Glomerular visceral epithelial cell (primary cell): ENCODE data around the gene ATXN1.
A peak's percentile ranks its signal among the peaks of the same experiment; 100 is the strongest.

Experiments used
- DNase-seq: peaks from one replicate; pipeline ENCODE4 v3.0.0-alpha.2; 2016; ENCODE audit errors: extremely low spot score

ATXN1 gene

GRCh38 chr6:16313732-16314131 lies 447.5 kb downstream of the ATXN1 start:
- no peak for DNase-seq

GRCh38 chr6:16311763-16312162 lies 449.5 kb downstream of the ATXN1 start:
- DNase-seq = no peak

GRCh38 chr6:16306334-16306733 lies 454.9 kb downstream of the ATXN1 start:
- no peak for DNase-seq

GRCh38 chr6:16305788-16306187 lies 455.5 kb downstream of the ATXN1 start:
- DNase-seq = no peak

GRCh38 chr6:16305246-16305725 lies 456.0 kb downstream of the ATXN1 start:
- DNase-seq = no peak

GRCh38 chr6:16302721-16303552 lies 458.3 kb downstream of the ATXN1 start:
- no peak for DNase-seq

GRCh38 chr6:16301511-16301910 lies 459.7 kb downstream of the ATXN1 start:
- DNase-seq = no peak

- no peak for DNase-seq
Measured at GRCh38 chr6:16299861-16300260, 461.4 kb downstream of the ATXN1 start.

- DNase-seq = no peak
Measured at GRCh38 chr6:16296061-16296670, 465.1 kb downstream of the ATXN1 start.

- DNase-seq = no peak
Measured at GRCh38 chr6:16295471-16295870, 465.8 kb downstream of the ATXN1 start.

- no peak for DNase-seq
Measured at GRCh38 chr6:16295060-16295459, 466.2 kb downstream of the ATXN1 start.

GRCh38 chr6:16294371-16294770 lies 466.9 kb downstream of the ATXN1 start:
- DNase-seq = no peak

GRCh38 chr6:16292942-16293341 lies 468.3 kb downstream of the ATXN1 start:
- DNase-seq = no peak

- DNase-seq = no peak
Measured at GRCh38 chr6:16292432-16292831, 468.8 kb downstream of the ATXN1 start.

GRCh38 chr6:16291739-16292138 lies 469.5 kb downstream of the ATXN1 start:
- no peak for DNase-seq

GRCh38 chr6:16288163-16288562 lies 473.1 kb downstream of the ATXN1 start:
- no peak for DNase-seq

- peak; percentile 41 for DNase-seq
Measured at GRCh38 chr6:16286151-16286522, 475.1 kb downstream of the ATXN1 start.

- no peak for DNase-seq
Measured at GRCh38 chr6:16285467-16286150, 475.7 kb downstream of the ATXN1 start.

GRCh38 chr6:16284472-16284871 lies 476.8 kb downstream of the ATXN1 start:
- no peak for DNase-seq

- DNase-seq = no peak
Measured at GRCh38 chr6:16282370-16282769, 478.9 kb downstream of the ATXN1 start.

- no peak for DNase-seq
Measured at GRCh38 chr6:16279243-16279642, 482.0 kb downstream of the ATXN1 start.

GRCh38 chr6:16278750-16279149 lies 482.5 kb downstream of the ATXN1 start:
- DNase-seq = no peak
